Fibroblast of the conjunctiva (primary cell): ENCODE results near the gene NLGN1.
A peak's percentile ranks its signal among the peaks of the same experiment; 100 is the strongest.

Experiments
- DNase-seq: peaks from one replicate; pipeline ENCODE4 v3.0.0-alpha.2; 2010; ENCODE audit warnings: low read depth

The NLGN1 gene

DNA sequence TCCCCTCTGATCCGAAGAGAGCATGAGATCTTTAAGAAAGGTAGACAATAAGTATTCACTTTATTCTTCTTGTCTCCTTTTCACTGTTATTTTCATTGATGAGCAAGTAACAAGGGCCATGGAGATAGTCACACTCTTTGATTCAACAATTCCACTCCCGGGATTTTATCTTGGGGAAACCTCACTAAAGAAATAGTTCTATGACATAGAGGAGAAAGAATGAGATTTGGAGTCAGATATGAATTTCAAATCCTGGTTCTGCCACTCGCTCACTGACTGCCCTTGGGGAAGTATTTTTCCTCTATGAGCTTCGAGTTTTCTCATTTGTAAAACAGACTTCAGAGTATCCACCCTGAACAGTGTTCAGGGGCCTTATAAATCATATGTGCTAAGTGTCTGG lies 514.6 kb downstream of the NLGN1 start:
- no peak for DNase-seq

DNA sequence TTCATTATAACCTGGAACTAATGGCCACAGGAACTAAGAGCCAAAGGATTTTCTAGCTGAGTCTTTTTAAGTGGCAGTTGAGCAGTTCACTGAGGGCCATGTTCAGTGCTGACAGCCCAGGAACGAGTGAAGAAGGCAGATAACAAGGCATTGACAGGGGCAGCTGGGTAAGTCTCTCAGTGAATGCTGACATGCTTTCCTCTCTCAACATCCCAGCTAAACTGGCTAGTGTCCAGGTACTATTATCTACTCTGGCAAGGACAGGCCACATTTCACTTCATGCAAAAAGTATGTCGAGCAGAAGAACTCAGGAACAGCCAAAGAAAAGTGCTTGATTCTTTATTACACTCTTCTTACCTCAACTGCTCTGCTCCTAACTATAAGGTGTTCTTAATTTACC lies 515.9 kb downstream of the NLGN1 start:
- DNase-seq = no peak

DNA sequence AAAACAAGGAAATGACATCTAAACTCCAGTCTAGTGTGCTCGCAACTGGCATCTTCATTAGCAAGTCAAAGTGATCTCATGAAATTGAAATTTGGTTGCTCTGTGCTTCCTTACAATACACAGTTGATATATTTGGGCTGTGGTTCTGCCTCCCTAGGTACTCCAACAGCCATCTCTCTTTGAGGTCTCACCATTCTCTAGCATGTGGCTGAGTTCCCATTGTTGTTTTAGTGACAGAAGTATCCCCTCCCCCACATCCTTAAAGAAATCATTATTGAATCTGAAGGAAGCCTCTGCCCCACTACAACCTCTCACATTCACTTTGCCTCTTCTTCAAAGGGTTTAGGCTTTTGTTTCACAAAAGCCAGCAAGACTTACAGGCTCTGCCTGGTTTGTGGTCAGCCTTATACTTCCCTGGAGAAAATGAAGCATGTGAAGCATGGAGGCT lies 516.5 kb downstream of the NLGN1 start:
- DNase-seq = no peak

DNA sequence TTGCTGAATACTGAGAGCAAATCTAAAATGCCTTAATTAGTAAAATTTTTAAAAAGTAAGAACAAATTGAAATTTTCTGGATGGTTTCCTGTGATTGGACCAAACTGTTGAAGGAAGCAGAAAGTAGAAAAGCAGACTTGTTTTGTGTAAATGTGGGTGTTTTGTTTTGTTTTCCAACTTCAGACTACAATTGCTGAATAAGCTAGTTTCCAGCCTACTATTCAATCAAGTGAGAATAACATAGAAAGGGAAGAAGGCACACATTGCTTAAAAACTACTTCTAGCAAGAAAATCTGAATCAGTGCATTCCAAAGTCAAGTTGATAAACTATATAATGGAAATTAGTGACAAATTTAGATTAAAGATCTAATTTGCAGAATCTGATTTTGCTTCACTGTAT lies 519.3 kb downstream of the NLGN1 start:
- DNase-seq = no peak

DNA sequence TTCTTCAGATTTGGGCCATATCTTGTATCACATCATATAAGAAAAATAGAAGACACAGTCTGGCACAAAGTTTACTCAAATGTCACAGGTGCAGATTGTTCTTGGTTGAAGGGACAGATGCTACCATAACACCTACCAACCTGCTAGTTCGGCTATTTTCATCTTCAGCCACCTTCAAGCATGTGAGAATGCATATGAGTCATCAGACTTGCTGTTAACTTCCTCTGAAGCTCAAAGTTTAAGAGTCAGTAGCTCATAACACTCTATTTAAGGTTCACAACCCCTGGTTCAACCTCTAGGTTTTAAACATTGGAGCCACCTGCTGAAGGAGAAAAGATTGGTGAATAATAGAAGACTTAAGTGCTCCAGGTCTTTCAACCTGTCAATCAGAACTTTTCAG lies 522.8 kb downstream of the NLGN1 start:
- no peak for DNase-seq

DNA sequence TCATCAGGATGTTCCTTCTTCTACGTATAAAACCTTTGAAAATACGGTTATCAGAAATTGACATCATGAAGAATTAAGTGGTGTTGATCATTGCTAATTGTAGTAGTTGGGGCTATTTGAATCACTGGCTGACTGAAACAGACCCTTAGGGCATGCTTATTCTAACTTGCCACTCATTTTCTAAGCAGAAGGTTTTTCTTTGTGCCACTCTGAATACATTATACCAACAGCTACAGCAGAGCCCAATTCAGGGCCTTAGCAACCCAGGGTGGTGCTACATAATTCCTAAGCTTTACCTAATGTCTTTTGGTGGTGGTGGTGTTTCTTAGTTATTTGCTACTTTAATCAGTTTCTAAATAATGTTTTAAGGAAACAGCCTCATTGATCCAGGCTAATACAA lies 524.2 kb downstream of the NLGN1 start:
- DNase-seq = no peak

DNA sequence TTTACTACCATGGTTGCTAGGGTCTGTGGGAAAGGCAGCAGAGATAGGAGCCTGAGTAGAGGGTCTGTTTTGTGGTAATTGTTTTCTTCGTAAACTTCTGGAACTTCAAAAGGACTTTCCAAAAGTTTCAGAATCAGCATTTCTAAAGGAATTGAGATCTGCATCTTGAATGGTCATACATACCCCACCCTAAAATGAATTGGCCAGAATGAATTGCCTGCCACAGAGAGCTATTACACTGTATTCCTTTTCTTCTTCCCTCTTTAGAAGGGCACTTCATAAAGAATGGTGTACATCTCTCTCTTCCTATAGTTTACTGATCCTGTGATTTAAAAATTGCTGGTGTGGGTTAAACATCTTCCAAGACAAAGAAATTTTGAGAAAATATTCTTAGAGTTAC lies 525.7 kb downstream of the NLGN1 start:
- DNase-seq = no peak

DNA sequence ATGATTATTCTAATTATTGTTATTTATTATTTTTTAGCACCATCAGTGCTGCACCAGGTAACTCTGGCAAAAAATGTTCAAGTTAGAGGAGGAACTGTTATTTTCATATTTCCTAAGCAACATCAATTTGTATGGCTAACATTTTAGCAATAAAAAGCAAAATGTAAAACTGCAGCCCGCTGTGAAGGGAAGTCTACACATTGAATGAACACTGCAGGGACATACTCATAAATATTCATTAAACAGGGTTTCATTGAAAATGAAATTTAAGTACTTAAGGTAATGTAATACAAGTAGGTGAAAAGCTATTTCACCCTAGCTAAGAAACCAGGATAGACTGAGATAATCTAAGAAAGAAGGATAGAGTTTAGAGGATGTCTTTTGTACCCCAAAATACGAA lies 532.7 kb downstream of the NLGN1 start:
- DNase-seq = no peak

DNA sequence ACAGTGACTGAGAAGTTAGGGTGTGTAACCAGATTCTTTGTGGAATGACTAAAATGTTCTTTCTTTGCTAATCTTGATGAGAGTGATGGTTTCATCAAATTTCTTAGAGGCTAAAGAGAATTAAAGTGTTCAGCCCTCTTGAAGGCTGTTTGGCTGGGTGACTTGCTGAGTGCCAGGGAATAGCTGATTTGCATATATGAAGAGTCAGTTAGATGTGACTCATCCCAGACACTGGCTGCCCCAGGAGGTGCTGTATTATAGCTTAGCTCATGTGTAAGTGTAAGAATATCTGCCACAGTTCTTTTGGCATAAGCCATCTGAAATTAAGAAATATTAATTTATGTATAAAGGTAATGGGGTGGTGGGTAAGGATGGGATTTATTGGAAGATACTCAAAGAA lies 535.1 kb downstream of the NLGN1 start:
- peak; percentile 28 for DNase-seq

DNA sequence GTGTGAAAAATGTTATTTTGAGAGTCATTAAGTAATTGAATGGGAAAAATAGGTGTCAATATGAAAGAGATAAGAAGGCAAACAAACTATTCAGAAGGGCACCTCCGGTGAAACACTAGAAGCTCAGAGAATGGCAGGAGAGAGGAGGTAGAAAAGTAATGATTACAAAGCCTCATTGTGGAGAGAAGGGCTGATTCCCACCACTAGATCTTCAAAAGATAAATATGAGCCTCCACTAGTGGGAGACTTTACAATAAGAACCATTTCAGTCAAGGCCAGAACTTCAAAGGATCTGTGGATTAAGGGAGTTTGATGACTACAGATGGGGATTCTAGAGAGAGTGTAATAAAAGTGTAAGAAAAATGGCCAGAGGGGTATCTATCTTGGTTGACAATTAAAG lies 535.6 kb downstream of the NLGN1 start:
- no peak for DNase-seq

DNA sequence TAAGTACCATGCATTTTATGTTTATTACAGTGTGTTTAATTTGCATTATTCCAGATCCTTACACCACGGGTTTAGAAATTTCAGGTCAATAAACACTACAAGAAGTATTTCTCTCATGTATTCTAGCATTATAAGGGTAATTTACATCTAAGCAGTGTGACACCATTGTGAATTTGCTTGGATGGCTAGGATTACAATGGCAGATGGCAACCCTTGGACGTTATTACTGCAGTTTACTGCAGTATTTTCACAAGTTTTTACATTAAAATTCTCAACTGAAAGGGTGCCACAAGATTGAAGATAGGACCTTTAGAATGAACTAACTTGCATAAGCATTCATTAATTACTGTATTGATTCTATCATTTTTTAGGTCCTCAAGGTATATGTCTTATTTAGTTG lies 538.8 kb downstream of the NLGN1 start:
- DNase-seq = no peak

DNA sequence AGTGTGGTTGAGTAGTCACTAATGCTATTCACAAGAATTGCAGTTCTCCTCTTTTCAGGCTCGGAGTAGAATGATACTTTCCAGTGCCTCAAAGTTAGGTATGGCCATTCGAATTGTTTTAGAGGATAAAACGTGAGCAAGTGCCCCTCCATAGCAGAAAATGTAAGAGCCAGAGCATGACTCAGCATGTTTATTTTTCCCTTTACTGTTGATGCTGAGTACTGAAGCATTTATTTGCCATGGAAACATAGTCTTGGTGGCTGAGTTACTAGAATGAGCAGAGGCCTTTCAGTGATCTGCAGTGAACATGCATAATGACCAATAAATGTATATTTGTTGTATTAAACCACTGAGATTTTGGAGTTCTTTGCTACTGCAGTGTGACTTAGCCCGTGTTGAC lies 540.6 kb downstream of the NLGN1 start:
- DNase-seq = peak; percentile 49

DNA sequence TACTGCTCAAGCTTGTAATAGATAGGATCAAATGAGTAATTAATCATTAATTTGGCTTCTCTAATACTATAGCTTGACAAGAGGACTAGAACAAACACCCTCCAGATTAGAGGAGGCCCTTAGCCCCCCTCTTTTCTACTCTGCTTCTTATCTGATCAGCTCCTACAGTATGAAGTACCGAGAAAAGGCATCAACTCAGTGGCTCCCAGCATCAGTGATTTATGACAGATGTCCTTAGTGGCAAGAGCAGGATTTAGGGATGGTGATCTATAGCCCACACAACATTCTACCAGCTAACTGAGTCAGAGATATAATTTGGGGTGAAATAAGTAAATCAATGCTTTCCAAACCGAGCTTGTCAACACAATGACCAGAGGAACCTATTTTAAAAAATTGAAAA lies 541.1 kb downstream of the NLGN1 start:
- DNase-seq = no peak

DNA sequence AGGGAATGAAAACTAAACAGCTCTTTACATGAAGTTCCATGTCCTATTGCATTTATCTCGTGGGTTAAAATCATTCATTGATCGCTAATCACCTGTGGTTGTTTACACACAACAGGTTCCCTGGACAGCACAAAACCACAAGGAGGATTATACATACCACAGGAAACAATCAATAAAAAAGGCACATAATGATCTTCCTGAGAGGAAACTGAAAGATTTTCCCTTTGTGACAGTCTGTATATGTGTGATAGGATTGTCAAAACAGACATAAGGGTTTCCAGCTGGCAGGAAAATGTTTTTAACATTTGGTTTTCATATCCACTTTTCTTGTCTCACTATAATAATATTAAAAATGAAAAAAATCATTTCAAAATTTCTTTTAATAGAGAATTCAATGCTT lies 541.8 kb downstream of the NLGN1 start:
- no peak for DNase-seq

DNA sequence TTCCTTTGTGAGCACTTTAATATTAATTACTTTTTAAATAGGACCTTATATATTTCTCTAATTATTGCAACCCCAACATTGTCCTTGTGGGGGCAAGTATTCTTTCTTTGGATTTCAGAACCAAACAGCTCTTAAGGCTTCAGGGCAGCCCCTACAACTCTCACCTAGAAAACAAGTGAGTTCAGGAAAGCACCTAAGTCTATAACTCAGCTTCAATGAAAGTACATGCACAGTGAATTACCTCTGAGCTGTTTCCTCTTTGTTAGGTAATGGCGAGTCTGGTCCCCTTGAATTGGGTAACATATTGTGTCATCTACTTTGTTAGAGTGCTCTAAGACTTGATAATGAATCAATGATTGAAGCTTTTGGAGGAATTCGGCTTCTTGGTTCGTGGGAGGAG lies 545.7 kb downstream of the NLGN1 start:
- DNase-seq = no peak

DNA sequence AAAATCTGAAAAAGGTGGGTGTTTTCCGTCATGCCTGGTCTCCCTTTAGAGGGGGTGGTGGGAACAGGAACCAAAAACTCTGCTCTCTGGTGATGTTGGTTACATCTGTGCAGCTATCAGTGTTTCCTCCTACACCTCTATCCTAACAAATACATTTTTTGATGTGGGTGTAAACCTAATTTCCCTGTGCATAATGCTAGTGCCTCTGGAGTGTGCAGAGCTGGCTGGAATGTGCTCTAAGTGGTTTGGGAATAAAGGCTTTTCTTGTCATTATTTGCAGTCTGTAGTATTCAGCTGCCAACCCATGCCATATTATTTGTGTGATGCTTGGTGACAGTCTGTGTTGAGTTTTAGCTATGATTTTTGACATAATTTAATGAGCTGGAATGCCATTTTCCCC lies 547.6 kb downstream of the NLGN1 start:
- DNase-seq = no peak

DNA sequence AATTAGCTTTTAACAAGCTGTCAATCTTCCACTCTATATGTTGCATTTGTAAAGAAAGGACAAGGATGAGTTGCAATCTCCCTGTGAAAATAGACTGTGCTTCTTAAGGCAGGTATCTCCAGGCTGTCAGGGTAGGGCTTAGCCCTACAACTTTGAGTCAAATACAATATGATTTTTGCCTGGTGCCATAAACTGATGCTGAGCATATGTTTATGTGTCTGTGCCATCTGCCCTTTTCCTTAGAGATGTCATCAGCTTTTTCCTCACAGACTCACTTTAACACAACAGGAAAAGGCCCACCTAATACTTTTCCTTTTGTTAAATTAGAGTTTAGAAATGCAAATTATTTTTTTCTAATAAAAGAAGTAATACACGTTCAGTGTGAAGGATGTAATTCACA lies 548.3 kb downstream of the NLGN1 start:
- DNase-seq = no peak

DNA sequence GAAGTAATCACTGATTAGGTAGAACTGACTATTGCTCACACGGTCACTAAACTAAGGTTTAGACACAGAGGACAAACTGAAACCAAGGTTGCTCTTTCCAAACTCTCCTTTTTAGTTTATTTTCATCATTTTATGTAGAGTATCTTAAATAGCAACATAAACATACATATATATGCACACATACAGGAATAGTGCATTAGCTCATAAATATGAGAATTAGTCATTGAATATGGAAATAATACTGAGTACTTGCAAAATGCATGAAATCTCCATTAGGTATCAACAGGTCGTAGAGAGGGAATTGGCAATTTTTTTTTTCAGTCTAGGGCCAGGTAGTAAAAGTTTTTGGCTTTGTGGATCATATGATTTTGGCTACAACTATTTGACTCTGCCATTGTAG lies 557.1 kb downstream of the NLGN1 start:
- DNase-seq = no peak

DNA sequence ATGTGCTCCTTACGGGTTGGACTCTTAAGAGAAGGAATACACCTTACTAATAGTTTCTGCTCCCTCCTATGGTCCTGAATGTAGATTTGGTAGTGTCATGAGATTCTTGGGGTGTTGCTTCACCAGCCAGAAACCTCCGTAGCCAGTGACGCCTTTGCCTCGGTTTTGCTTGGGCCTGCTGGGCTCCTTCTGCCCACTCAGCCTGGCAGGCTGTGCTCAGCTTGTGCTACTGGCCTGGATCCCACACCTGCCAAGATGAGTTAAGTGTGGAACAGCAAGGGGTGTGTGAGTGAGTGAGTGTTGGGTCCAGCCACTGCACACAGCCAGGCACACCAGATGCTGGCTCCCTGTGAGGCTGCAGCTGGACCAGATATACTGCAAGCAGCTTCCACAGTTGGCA lies 560.1 kb downstream of the NLGN1 start:
- no peak for DNase-seq

DNA sequence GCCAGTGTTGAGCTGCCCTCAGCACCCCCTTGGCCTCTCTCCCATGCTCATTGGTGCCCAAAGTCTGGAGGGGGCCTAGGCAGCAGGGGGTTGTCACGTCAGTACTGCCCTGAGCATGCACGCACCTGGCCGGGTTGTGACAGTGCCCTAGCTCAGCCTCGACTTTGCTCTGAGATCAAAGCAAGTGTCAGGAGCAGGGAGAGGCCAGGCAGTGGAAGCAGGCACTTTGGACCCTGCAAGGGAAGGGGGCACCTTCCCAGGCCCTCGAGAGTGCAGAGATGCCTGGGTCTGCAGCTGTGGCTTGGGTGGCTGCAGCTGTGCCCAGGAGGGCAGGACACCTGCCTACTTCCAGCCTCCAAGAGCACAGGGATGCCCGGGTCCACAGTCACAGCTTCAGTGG lies 561.3 kb downstream of the NLGN1 start:
- DNase-seq = no peak

DNA sequence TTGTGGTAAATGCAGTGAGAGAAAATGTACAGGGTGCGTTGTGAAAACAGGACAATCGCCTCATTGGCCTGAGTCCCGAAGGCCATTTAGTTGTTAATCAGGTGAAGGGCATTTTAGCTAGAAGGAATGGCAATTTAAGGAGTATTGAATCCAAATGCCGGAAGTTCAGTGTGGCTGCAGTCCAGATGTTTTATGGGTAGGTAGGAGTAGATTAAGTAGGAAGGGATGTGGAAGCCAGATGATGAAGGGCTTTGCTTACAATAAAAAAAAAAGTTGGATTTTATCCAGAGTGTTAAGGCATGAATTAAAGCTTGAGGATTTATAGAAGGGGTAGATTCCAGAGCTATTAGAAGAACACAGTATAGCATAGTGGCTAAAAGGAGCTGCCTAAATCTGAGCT lies 572.7 kb downstream of the NLGN1 start:
- no peak for DNase-seq

DNA sequence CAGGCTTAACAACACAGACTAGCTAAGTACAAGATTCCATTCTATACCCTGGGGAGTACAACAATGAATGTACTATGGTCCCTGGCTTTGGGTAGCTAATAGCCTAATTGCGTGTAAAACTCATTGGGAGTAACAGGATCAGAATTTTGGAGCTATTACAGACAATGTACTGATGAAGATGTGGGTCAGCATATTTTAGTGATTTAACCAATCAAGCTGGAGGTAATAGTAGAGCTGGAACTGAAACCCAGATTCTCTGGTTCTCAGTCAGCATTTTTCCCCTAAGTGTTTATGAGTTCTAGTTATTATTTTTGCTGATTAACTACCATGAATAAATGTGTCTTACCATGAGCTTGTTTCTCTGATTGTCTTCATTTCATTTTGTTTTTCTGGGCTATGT lies 578.7 kb downstream of the NLGN1 start:
- DNase-seq = no peak

DNA sequence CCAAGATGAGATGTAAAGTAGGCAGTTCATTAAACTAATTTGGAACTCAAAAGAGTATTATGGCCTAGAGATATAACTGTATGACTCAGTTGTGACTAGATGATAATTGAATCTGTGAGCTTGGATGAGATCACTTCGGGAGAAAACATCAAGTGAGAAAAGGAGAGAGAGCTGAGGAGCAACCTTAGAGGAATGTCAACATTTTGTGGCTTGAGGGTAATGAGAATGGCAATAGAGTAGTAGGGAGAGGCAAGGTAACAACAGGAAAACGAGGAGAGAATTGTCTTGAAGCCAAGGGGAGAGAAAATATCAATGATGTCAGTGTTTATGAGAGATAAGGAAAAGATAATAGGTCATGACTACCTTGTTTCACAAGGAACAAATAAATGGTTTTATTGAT lies 580.2 kb downstream of the NLGN1 start:
- no peak for DNase-seq

DNA sequence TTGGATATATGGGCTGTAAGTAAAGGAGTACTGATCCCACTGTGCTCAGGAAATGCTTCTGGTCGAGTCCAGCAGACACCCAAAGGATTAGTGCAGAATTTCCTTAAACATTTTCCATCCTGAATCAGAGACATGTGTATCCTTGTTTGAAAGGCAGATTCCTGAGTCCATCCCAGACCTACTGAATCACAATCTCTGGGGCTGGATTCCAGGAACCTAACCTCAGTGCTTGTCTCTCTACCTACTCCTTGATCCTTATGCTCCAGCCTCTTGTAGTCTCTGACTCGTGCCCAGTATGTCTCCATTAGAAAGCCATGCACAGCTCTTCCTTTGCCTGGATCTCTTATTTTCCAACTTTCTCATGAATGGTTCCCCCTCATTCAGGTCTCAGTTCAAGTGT lies 585.8 kb downstream of the NLGN1 start:
- DNase-seq = no peak

DNA sequence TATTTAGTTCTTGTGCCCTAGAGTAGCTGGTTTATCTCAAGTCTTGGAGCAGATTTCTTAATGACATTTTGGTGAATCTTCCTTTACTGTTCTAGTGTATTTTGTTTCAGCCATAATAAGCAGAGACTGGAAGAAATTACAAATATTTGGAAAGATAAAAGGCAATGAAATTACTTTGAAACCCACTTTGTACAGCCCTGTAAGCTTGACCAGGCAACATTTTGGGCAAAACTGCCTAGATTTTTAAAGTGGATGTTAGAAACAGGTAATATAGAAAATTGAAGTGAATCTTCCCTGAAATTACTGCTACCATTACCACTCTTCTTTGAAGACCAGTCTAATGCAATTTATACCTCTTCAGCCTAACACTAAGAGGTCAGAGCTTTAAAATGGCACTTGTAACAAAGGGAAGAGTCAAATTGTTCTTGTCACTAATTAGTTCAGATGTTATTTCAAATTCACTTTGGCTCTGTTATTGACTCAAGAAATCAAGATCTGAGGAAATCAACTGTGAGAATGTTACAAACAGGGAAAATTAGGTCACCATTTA lies 589.4 kb downstream of the NLGN1 start:
- DNase-seq = no peak
